Muscle of leg (tissue), 11 donors: ENCODE results near the gene MGRN1. TPM values are rescaled to one million over a fixed set of nuclear protein-coding genes. Genes with fewer than 3 reads are reported as not detected.
A peak's percentile ranks its signal among the peaks of the same experiment; 100 is the strongest.

Experiments
- DNase-seq: peaks from one replicate; pipeline ENCODE4 v3.0.0; 2013
- H3K27ac ChIP-seq: one replicate; pipeline ENCODE4 v1.5.1; 2013; ENCODE audit warnings: mild to moderate bottlenecking, low read length, control low read depth
- H3K27me3 ChIP-seq: one replicate; pipeline ENCODE4 v1.6.1; 2013; ENCODE audit warnings: low read length; ENCODE audit not compliant: control insufficient read depth, insufficient read depth
- H3K36me3 ChIP-seq: one replicate; pipeline ENCODE4 v1.6.1; 2013; ENCODE audit warnings: low read length; ENCODE audit not compliant: control insufficient read depth, insufficient read depth
- H3K4me1 ChIP-seq: one replicate; pipeline ENCODE4 v1.6.1; 2013; ENCODE audit warnings: low read length; ENCODE audit not compliant: control insufficient read depth, insufficient read depth
- H3K4me3 ChIP-seq: one replicate; pipeline ENCODE4 v1.5.1; 2013; ENCODE audit warnings: low read length, control low read depth
- H3K9me3 ChIP-seq: replicated peaks from 2 replicates; pipeline ENCODE4 v1.6.1; 2013; ENCODE audit warnings: low read depth, low read length; ENCODE audit not compliant: control insufficient read depth
- WGBS: methylation state at CpG from one replicate; pipeline ENCODE4 v1.1.5; 2013; ENCODE audit warnings: missing lambda C conversion rate; ENCODE audit not compliant: insufficient coverage; 5-methylcytosine and 5-hydroxymethylcytosine counted together
- polyA plus RNA-seq, 8 donors: library from polyadenylated mRNA; unstranded; fragments of 120-200 nt; gene quantifications; one replicate each; pipeline versions ENCODE4 v1.2.1 to v1.2.3, GENCODE V29; 2013; ENCODE audit warnings: inconsistent platforms in 1 of 8, low replicate concordance in 1 of 8; ENCODE audit not compliant: insufficient read length in 8 of 8, insufficient read depth in 1 of 8
- total RNA-seq: library from RNA; stranded (reverse); fragments of 120-200 nt; gene quantifications from one replicate; pipeline ENCODE4 v1.2.4, GENCODE V29; 2013

MGRN1 gene
- total and polyA plus RNA-seq, 9 donors, result 15.9 to 50.7 (median 37.2) TPM

GRCh38 chr16:4675864-4676786 is 51.5 kb downstream of the MGRN1 start:
- peaks cover 58% of the 10 kb centered on the region for H3K36me3 ChIP-seq
- H3K9me3 ChIP-seq, result no peaks in the 10 kb centered on the region
- H3K27me3 ChIP-seq, result no peaks in the 10 kb centered on the region
- H3K4me1 ChIP-seq, result peaks cover 21% of the 10 kb centered on the region
- no peak overlapping the region for H3K4me3 ChIP-seq
- H3K27ac ChIP-seq, result no peak overlapping the region
- no peak for DNase-seq
- WGBS, result 69% methylated on average over 23 of the region's 23 CpGs

GRCh38 chr16:4676831-4677230 is 52.2 kb downstream of the MGRN1 start:
- H3K36me3 ChIP-seq, result peaks cover 58% of the 10 kb centered on the region
- DNase-seq, result no peak
- 84% methylated on average over 9 of the region's 11 CpGs for WGBS

GRCh38 chr16:4677390-4677789 is 52.8 kb downstream of the MGRN1 start:
- no peak overlapping the region for H3K27ac ChIP-seq
- H3K36me3 ChIP-seq, result peaks cover 62% of the 10 kb centered on the region
- H3K9me3 ChIP-seq, result no peaks in the 10 kb centered on the region
- H3K4me3 ChIP-seq, result no peak overlapping the region
- no peaks in the 10 kb centered on the region for H3K27me3 ChIP-seq
- H3K4me1 ChIP-seq, result peaks cover 19% of the 10 kb centered on the region
- 79% methylated on average over 8 of the region's 17 CpGs for WGBS
- no peak for DNase-seq

More at GRCh38 chr16:4676831-4677230, 52.2 kb downstream of the MGRN1 start:
- no peaks in the 10 kb centered on the region for H3K9me3 ChIP-seq
- no peak overlapping the region for H3K4me3 ChIP-seq
- H3K4me1 ChIP-seq, result peaks cover 21% of the 10 kb centered on the region
- H3K27me3 ChIP-seq, result no peaks in the 10 kb centered on the region
- no peak overlapping the region for H3K27ac ChIP-seq

GRCh38 chr16:4677994-4678393 is 53.4 kb downstream of the MGRN1 start:
- H3K4me3 ChIP-seq, result no peak overlapping the region
- peaks cover 68% of the 10 kb centered on the region for H3K36me3 ChIP-seq
- H3K27me3 ChIP-seq, result no peaks in the 10 kb centered on the region
- H3K9me3 ChIP-seq, result no peaks in the 10 kb centered on the region
- no peak overlapping the region for H3K27ac ChIP-seq
- no peak for DNase-seq
- WGBS, result 96% methylated on average over 6 of the region's 9 CpGs
- H3K4me1 ChIP-seq, result peaks cover 17% of the 10 kb centered on the region

GRCh38 chr16:4678596-4678995 is 54.0 kb downstream of the MGRN1 start:
- Histone ChIP-seq H3K27ac (no peak overlapping the region), H3K4me3 (no peak overlapping the region), H3K27me3 (no peaks in the 10 kb centered on the region), H3K9me3 (no peaks in the 10 kb centered on the region), H3K36me3 (peaks cover 69% of the 10 kb centered on the region), H3K4me1 (peaks cover 12% of the 10 kb centered on the region)
- WGBS, result 86% methylated on average over 4 of the region's 6 CpGs
- no peak for DNase-seq

GRCh38 chr16:4679156-4679849 is 54.7 kb downstream of the MGRN1 start:
- H3K9me3 ChIP-seq, result no peaks in the 10 kb centered on the region
- H3K4me3 ChIP-seq, result no peak overlapping the region
- H3K27ac ChIP-seq, result peak overlapping the region; percentile 49
- WGBS, result 83% methylated on average over 12 of the region's 20 CpGs
- H3K36me3 ChIP-seq, result peaks cover 73% of the 10 kb centered on the region
- peak; percentile 31 for DNase-seq
- peaks cover 12% of the 10 kb centered on the region for H3K4me1 ChIP-seq
- no peaks in the 10 kb centered on the region for H3K27me3 ChIP-seq

GRCh38 chr16:4679850-4680636 is 55.4 kb downstream of the MGRN1 start:
- Histone ChIP-seq H3K27me3 (no peaks in the 10 kb centered on the region), H3K4me1 (peaks cover 12% of the 10 kb centered on the region), H3K36me3 (peaks cover 78% of the 10 kb centered on the region), H3K4me3 (no peak overlapping the region), H3K27ac (peak overlapping the region; percentile 49), H3K9me3 (no peaks in the 10 kb centered on the region)
- WGBS, result 58% methylated on average over 36 of the region's 47 CpGs
- DNase-seq, result peak; percentile 81

GRCh38 chr16:4680673-4681470 is 56.2 kb downstream of the MGRN1 start:
- Histone ChIP-seq H3K4me1 (peaks cover 12% of the 10 kb centered on the region), H3K9me3 (no peaks in the 10 kb centered on the region), H3K4me3 (no peak overlapping the region), H3K27me3 (no peaks in the 10 kb centered on the region), H3K27ac (no peak overlapping the region), H3K36me3 (peaks cover 78% of the 10 kb centered on the region)
- 81% methylated on average over 25 of the region's 26 CpGs for WGBS
- no peak for DNase-seq

- Histone ChIP-seq H3K4me1 (peaks cover 12% of the 10 kb centered on the region), H3K27ac (no peak overlapping the region), H3K27me3 (no peaks in the 10 kb centered on the region), H3K9me3 (no peaks in the 10 kb centered on the region), H3K4me3 (no peak overlapping the region), H3K36me3 (peaks cover 79% of the 10 kb centered on the region)
- WGBS, result 83% methylated on average over 30 of the region's 39 CpGs
- DNase-seq, result no peak
These were observed 57.0 kb downstream of the MGRN1 start for GRCh38 chr16:4681471-4682083.
